HG03469 (cell line): ENCODE data around the gene CPLX3.
"Not testable (repeated sequence)": the region's sequence is repeated elsewhere in the genome, so short reads cannot be mapped to it uniquely, and the experiment has no call there.

ENCODE experiments used
- ATAC-seq: cut with Tn5 transposase; IDR thresholded peaks from one replicate; pipeline ENCODE4 v1.9.1; 2021; ENCODE audit warnings: mild to moderate bottlenecking, moderate library complexity, moderate number of reproducible peaks; ENCODE audit not compliant: unreplicated experiment

Gene CPLX3, protein sequence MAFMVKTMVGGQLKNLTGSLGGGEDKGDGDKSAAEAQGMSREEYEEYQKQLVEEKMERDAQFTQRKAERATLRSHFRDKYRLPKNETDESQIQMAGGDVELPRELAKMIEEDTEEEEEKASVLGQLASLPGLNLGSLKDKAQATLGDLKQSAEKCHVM

GRCh38 chr15:74826364-74826819 is at the start of gene CPLX3:
Gene CPLX3, plus strand, starts transcription at chr15:74826627. Its CDS starts 77 bp downstream, at chr15:74826704.
- ATAC-seq = no peak

GRCh38 chr15:74776821-74777768 is 49.3 kb upstream of the CPLX3 start:
- no peak for ATAC-seq

DNA sequence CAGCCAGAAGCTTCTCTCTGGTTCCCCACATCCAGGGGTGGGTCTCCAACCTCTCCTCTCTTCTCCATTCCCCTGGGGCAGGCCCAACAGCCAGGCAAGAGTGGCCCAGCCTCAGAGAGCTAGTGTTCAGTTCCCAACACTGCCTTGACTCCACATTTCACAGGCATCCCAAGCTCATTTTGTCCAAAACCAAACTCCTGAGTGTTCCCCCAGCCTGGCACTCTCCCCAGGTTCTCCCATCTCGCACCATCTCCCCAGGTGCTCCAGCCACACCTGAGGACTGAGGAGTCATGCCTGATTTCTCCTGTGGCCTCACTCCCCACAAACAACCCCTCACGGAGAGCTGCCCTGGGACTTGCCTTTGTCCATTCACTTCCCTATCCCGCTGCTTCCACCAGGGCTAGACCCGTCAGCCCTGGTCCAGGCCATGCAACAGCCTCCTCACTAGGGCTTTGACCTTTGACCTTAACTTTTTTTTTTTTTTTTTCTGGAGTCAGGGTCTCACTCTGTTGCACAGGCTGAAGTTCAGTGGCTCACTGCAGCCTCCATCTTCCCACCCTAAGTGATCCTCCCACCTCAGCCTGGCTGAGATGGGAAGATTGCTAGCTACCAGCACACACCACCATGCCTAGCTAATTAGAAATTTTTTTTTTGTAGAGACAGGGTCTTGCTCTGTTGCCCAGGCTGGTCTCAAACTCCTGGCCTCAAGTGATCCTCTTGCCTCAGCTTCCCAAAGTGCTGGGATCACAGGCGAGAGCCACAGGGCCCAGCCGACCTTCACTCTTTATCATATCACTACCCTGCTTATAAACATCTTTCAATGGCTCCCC is 48.4 kb upstream of the CPLX3 start:
- no peak for ATAC-seq

- no peak for ATAC-seq
These were observed 47.8 kb upstream of the CPLX3 start for GRCh38 chr15:74778599-74778970.

DNA sequence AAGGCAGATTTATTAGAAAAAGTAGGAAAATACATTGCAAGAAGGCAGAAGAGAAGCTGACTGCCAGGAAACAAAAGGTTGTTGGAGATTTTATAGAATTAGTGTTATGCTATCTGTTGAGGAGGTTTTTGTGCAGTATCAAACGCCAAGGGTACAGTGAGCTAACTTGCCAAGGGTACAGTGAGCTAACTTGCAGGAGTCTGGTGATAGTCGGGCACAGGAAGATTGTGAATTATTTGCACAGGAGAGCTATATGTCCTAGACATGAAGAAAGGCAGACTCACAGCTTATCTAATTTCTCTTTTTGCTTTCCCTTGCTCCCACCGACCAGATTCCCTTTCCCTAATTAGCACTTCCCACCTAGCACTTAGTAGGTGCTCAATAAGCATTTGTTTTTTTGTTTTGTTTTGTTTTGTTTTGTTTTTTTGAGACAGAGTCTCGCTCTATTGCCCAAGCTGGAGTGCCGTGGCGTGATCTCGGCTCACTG is 47.2 kb upstream of the CPLX3 start:
- no peak for ATAC-seq

DNA sequence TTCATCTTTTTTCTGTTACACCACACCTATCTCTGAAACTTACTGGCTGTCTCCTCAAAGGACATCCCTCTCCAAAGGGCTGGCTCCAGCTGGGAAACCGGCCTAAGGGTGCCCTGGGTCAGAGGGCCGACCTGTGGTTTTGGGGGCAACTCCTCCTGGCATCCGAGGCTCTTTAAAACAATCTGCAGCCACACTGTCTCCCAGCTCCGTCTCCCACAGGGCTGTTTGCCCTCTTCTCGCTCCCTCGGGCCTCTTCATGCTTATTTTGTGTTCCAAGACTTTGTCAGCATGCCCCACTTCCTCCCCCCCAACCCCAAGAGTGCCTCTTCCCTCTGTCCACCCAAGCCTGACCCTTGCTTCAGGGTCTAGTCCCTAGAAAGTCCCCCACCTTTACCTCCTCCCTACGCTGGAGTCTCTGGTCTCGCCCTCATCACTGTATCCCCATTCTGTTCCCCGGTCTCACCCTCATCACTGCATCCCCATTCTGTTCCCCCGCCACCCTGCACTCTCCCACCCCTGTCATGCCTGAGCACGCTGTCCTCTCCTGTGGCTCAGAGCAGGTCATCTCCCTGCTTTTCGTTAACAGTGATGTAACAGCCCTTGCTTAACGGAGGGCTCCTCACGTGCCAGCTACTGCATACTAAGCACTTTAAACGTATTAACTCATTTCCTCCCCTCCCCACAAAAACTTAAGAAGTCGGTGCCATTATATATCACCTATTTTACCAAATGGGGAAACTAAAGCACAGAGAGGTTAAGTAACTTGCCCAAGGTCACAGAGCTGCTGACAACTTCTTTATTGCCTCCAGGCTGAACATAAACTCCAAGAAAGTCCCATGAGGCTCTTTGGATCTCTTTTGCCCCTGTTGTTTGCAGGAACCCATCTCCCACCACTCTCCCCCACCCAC is 45.6 kb upstream of the CPLX3 start:
- ATAC-seq = no peak

- ATAC-seq = peak; percentile 27
These were observed 44.8 kb upstream of the CPLX3 start, which contains the start of gene CSK for GRCh38 chr15:74781431-74782258. Gene CSK, plus strand, starts transcription at chr15:74782080. Its CDS starts 16,218 bp downstream, at chr15:74798298.

DNA sequence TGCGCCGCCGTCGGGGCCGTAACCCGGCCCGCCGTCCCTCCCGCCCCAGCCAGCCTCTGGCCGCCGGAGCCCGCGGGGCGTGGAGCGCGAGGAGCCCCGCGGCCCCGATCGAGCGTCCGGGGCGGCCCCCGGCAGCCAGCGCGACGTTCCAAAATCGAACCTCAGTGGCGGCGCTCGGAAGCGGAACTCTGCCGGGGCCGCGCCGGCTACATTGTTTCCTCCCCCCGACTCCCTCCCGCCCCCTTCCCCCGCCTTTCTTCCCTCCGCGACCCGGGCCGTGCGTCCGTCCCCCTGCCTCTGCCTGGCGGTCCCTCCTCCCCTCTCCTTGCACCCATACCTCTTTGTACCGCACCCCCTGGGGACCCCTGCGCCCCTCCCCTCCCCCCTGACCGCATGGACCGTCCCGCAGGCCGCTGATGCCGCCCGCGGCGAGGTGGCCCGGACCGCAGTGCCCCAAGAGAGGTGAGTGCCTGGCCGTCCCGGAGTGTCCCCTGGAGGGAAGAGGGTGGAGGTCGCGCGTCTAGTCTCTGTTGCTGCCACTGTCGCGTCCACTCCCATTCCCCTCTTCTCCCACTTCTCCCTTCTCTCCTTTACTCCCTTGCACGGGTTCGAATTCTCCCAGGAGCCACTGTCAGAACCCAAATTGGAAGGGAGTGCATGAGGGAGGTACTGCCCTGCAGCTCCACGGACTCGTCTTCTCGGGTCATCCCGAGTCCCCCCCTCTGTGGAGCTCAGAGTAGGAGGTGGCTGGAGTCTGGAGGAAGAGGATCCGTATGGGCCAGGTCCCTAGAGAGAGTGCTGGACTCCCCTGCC is 44.0 kb upstream of the CPLX3 start:
- no peak for ATAC-seq

DNA sequence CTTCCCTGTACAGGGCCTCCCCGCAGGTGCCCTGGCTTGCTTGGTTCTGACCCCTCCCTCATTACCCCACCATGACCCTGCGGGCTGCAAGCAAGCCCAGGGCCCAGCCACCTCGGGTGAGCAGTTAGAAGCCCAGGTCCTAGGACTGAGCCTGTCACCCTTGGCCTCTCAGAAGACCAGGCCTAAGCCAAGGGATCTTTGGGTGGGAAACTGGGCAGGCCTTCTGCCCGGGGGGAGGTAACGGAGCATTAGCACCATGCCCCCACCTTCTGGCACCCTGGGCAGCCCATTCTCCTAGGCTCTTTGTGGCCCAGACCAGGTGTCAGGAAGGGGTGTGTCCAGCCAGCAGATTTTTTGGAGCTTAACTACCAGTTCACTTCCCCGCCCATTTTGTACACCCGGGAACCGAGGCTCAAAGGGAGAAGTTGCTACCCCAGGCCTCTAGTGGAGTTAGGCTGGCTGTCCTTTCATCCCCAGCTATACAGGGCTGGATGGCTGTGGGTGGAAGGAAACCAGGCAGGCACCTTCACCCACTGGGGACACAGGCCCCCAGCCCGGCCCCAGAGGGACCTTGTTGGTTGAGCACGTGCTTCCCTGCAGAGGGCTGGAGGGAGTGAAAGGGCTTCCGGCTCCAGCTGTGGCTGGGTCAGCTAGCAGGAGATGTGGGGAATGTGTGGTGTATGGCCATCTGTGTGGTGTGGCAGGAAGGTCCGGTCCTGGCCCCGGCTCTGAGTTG is 43.2 kb upstream of the CPLX3 start:
- no peak for ATAC-seq

- ATAC-seq = no peak
These were observed 42.6 kb upstream of the CPLX3 start for GRCh38 chr15:74783808-74784175.

DNA sequence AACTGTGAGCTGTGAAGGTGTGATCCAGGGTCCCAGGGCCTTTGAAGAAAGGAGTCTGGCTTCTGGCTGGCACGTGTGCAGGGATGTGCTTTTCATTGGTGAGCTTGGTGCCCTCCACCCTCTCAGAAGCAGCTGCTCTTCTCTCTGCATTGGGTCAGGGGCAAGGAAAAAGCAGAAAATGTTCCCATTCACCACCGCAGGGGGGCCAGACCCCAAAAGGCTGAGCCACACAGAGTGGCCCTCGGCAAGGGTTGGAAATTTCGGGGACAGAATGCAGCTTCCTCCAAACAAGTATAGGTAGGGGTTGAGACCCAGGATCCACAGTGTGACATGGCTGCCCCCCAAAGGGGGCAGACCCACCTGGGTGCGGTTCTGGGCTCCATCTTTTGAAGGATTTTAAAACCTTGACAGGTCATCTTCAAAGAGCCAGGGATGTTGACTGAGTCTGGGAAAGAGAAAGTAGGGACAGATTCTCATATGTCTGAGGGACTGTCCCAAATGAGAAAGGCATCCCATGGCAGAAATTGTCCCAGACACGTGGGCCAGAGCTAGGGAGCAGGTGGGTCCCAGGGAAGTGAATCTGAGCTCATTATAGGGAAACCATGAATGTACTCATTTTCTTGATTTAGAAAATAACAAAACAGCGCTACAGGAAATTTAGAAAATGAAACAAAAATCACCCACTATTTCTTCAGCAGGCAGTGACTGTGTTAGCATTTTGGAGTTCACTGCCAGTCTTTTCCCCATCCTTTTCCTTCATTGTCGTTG is 41.8 kb upstream of the CPLX3 start:
- no peak for ATAC-seq

DNA sequence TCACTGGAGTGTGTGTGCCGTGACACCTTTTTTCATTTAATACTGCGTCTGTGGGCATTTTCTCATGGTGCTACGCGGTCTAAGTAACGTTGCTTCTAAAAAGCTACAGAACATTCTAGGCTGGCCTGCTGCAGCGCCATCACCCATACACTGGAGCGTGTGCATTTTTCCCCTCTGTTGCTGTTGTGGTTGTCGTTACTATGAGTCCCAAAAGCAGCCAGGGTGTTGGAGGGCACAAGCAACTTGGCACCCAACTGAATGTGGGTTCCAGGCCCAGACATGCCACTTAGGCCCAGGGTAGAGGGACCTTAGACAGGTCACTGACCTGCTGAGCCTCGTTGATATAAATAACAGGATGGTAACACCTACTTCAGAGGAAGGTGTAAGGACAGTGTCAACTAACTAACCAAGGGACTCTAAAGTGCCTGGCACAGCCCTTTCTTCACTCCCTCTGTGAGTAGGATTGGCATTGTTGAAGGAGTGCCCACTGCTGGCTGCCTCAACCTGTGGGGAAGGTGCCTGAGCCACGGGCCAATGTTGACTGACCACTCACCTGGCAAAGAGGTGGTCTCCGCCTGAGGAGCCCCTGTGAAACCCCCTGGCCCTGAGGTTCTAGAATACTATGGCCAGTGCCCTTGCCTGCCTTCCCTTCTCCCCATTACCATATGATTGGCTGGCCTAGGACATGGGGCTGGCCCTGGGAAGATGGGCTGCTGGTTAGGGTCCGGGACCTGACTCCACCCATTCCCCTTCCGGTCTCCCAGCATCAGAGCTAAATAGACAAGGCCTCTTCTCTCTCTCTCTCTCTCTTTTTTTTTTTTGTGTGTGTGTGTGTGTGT is 41.0 kb upstream of the CPLX3 start:
- ATAC-seq = no peak

GRCh38 chr15:74786081-74786480 is 40.3 kb upstream of the CPLX3 start:
- ATAC-seq = not testable (repeated sequence)

GRCh38 chr15:74786551-74787165 is 39.8 kb upstream of the CPLX3 start:
- no peak for ATAC-seq

GRCh38 chr15:74787251-74788041 is 39.0 kb upstream of the CPLX3 start:
- peak; percentile 28 for ATAC-seq
